ENCODE results near the gene ZNF879.

GRCh38 chr5:179054036-179054785 is 30.6 kb downstream of the ZNF879 start:
- TF ChIP-seq CTCF (conservative IDR thresholded peaks at IDR 0.05) (no peak), ZFX (IDR thresholded peaks at IDR 0.05) (no peak)
